ENCODE measurements around the gene GET4. TPM values are rescaled to one million over a fixed set of nuclear protein-coding genes. Genes with fewer than 3 reads are reported as not detected.

Gene GET4
- total RNA-seq, 2 donors from 2014 or later: 34.8 to 42.2 TPM

- WGBS, 2 donors: 55% methylated on average over 8 of the region's 8 CpGs; no CpG with 5 or more reads in 1 of the 2 donors
- peaks cover 3 to 10% of the 10 kb centered on the region in 2 donors for H3K36me3 ChIP-seq (replicated peaks in 1 of 2; ENCODE audit: insufficient read depth in 1 of 2, low read depth in 2 of 2)
- TF ChIP-seq POLR2A (IDR thresholded peaks at IDR 0.05): no peak
- TF ChIP-seq, protein P1, sequence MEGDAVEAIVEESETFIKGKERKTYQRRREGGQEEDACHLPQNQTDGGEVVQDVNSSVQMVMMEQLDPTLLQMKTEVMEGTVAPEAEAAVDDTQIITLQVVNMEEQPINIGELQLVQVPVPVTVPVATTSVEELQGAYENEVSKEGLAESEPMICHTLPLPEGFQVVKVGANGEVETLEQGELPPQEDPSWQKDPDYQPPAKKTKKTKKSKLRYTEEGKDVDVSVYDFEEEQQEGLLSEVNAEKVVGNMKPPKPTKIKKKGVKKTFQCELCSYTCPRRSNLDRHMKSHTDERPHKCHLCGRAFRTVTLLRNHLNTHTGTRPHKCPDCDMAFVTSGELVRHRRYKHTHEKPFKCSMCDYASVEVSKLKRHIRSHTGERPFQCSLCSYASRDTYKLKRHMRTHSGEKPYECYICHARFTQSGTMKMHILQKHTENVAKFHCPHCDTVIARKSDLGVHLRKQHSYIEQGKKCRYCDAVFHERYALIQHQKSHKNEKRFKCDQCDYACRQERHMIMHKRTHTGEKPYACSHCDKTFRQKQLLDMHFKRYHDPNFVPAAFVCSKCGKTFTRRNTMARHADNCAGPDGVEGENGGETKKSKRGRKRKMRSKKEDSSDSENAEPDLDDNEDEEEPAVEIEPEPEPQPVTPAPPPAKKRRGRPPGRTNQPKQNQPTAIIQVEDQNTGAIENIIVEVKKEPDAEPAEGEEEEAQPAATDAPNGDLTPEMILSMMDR (IDR thresholded peaks at IDR 0.05): no peak
- intact Hi-C loops (cut with DNase I): loop anchor here (5.0 to 10.0 kb wide), 2 partner anchors 66 to 174 kb away; no protein-coding TSS in a partner anchor
- peaks cover 9% of the 10 kb centered on the region for H3K4me1 ChIP-seq
- H3K4me3 ChIP-seq: no peak overlapping the region
- ATAC-seq: no peak
- H3K27me3 ChIP-seq: no peaks in the 10 kb centered on the region
- peak overlapping the region in 2 of 4 donors; percentile 34 for H3K27ac ChIP-seq
- DNase-seq: no peak
- H3K9me3 ChIP-seq: no peaks in the 10 kb centered on the region
These were observed 24.7 kb downstream of the GET4 start for GRCh38 chr7:901041-901387.

DNA sequence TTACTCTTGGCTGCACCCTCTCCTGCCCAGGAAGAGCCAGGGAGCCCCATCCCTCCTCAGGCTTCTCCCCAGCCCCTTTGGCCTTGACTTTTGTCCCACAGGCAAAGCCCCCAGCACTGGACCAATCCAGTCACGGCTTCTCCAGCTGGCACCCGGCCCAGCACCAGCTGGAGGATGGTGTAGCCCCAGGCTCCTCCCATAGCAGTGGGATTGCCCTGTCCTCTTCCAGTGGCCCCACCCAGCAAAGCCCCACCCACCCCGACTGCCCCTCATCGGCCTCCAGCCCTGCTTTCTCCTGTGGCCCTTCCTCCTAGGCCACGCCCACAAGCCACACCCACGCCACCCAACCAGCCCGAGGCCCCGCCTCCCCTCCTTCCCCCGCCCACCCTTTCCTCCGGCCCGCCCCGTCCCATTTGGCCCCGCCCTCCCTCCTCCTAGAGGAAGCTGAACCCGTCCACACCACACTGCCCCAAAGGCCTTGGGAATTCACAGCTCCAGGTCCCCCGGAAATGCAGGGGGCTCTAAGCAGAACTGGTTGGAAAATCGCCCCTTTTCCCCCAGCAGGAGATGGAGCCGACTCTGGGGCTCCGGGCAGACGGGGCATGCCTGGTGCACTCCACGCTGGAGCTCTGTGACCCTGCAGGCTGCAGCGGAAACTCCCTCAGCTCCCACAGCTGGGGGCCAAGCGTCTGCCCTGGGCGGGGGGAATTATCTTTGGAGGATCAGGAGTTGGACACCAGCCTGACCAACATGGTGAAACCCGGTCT, 25.2 kb downstream of the GET4 start:
- ATAC-seq (peak; percentile 49), DNase-seq (peak; percentile 64 to 89 (median 82))
- 34 to 54% methylated on average over 14 to 22 of the region's 24 CpGs for WGBS, 2 donors
- Histone ChIP-seq H3K4me1 (peaks cover 9% of the 10 kb centered on the region), H3K27me3 (no peaks in the 10 kb centered on the region), H3K36me3 (replicated peaks in 1 of 2; ENCODE audit: insufficient read depth in 1 of 2, low read depth in 2 of 2) (peaks cover 3 to 5% of the 10 kb centered on the region in 2 donors), H3K4me3 (no peak overlapping the region), H3K9me3 (no peaks in the 10 kb centered on the region), H3K27ac (peak overlapping the region in 1 of 4 donors; percentile 34)
- TF ChIP-seq POLR2A (IDR thresholded peaks at IDR 0.05): no peak
- TF ChIP-seq, protein P1 (IDR thresholded peaks at IDR 0.05): no peak
- intact Hi-C loops (cut with DNase I): loop anchor here (5.0 to 10.0 kb wide), 2 partner anchors 66 to 173 kb away; no protein-coding TSS in a partner anchor

- H3K27ac ChIP-seq: no peak overlapping the region
- DNase-seq (no peak), ATAC-seq (no peak)
- no peaks in the 10 kb centered on the region for H3K27me3 ChIP-seq
- no peaks in the 10 kb centered on the region for H3K9me3 ChIP-seq
- peaks cover 9% of the 10 kb centered on the region for H3K4me1 ChIP-seq
- intact Hi-C loops (cut with DNase I): loop anchor here (5.0 to 10.0 kb wide), 2 partner anchors 64 to 172 kb away; no protein-coding TSS in a partner anchor
- 77 to 90% methylated on average over 12 to 16 of the region's 22 CpGs for WGBS, 2 donors
- H3K36me3 ChIP-seq (replicated peaks in 1 of 2; ENCODE audit: insufficient read depth in 1 of 2, low read depth in 2 of 2): peaks cover 0 to 3% of the 10 kb centered on the region in 2 donors
- H3K4me3 ChIP-seq: no peak overlapping the region
- TF ChIP-seq, protein P1 (IDR thresholded peaks at IDR 0.05): no peak
- TF ChIP-seq POLR2A (IDR thresholded peaks at IDR 0.05): no peak
These were observed 26.6 kb downstream of the GET4 start for GRCh38 chr7:902996-903395.

DNA sequence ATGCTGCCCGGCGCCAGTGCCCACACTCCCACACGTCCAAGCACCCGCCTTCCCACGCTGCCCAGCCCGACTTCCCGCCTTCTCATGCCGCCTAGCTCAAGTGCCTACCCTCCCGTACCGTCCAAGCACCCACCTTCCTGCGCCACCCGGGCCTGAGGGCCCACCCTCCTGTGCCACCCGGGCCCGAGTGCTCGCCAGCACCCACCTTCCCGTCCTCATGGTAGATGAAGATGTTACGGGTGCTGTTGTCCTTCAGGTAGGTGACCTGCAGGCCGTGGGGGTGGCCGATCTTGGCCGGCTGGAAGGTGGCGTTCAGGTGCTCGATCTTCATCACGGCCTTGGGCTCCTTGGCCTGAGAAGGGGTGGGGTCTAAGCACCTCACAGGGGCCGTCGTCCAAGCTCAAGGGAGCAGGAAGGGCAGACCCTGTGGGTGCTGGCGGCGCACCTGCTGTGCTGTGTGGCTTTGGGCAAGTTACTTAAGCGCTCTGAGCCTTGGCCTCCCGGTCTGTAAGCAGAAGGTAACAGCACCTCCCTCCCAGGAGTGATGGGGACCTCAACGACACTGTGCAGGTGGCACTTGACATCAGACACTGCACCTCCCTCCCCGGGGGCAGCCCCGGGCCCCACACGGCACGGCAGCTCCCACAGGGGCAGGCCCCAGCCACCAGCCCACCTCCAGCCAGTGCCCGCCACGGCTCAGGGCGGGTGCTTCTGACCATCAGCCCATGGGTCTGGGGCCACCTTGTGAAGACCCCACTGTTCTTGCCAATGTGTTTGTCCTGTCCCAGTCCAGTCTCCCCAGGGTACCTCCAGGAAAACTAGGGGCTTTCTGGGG, 27.8 kb downstream of the GET4 start:
- H3K27ac ChIP-seq: no peak overlapping the region
- H3K36me3 ChIP-seq (replicated peaks in 1 of 2; ENCODE audit: insufficient read depth in 1 of 2, low read depth in 2 of 2): no peaks in the 10 kb centered on the region
- no peak overlapping the region for H3K4me3 ChIP-seq
- H3K9me3 ChIP-seq: no peaks in the 10 kb centered on the region
- no peaks in the 10 kb centered on the region for H3K27me3 ChIP-seq
- no peak for ATAC-seq
- peaks cover 9% of the 10 kb centered on the region for H3K4me1 ChIP-seq
- no peak for DNase-seq
- intact Hi-C loops (cut with DNase I): loop anchor here (5.0 to 10.0 kb wide), 2 partner anchors 63 to 171 kb away; no protein-coding TSS in a partner anchor
- TF ChIP-seq, protein P1 (IDR thresholded peaks at IDR 0.05): no peak
- TF ChIP-seq POLR2A (IDR thresholded peaks at IDR 0.05): no peak
- 90 to 94% methylated on average over 18 to 32 of the region's 37 CpGs for WGBS, 2 donors

All from body of pancreas (tissue), 4 donors.